SK-N-SH treated with all-trans-retinoic acid at 6 μM for 48 hours (cell line): Measurements from ENCODE around the gene TGDS.

ENCODE experiments used
- ATAC-seq: fragments of 200-7000 bp; cut with Tn5 transposase; 3 replicates; pipeline ENCODE4 v1.9.1; 2020; ENCODE audit warnings: mild to moderate bottlenecking, moderate library complexity
- ARNTL ChIP-seq: fragments of 450-650 bp; formaldehyde crosslinking; IDR thresholded peaks from 2 replicates; pipeline ENCODE4 v1.5.0; 2020; ENCODE audit warnings: low read depth, mild to moderate bottlenecking, moderate library complexity, borderline replicate concordance
- BACH2 ChIP-seq: fragments of 250-450 bp; sonication (Bioruptor Pico); IDR thresholded peaks from 2 replicates; pipeline ENCODE4 v1.9.0; 2021; ENCODE audit warnings: mild to moderate bottlenecking, borderline replicate concordance
- CSDC2 ChIP-seq: fragments of 250-450 bp; sonication (Bioruptor Pico); IDR thresholded peaks from 2 replicates; pipeline ENCODE4 v1.5.0; 2020; ENCODE audit warnings: mild to moderate bottlenecking, moderate library complexity
- ESRRG ChIP-seq: fragments of 250-450 bp; sonication (Bioruptor Pico); IDR thresholded peaks from 2 replicates; pipeline ENCODE4 v1.6.1; 2021; ENCODE audit warnings: mild to moderate bottlenecking
- GLIS3 ChIP-seq: fragments of 250-450 bp; sonication (Bioruptor Pico); IDR thresholded peaks from 2 replicates; pipeline ENCODE4 v1.5.0; 2020; ENCODE audit warnings: mild to moderate bottlenecking, moderate library complexity
- OSR1 ChIP-seq: fragments of 250-450 bp; sonication (Bioruptor Pico); IDR thresholded peaks from 2 replicates; pipeline ENCODE4 v1.8.0; 2022; ENCODE audit warnings: moderate library complexity, mild to moderate bottlenecking, inconsistent platforms
- PPARA ChIP-seq: fragments of 250-450 bp; sonication (Bioruptor Pico); IDR thresholded peaks from 2 replicates; pipeline ENCODE4 v1.5.0; 2020; ENCODE audit warnings: mild to moderate bottlenecking, borderline replicate concordance
- RARB ChIP-seq: fragments of 250-450 bp; sonication (Bioruptor Pico); IDR thresholded peaks from 2 replicates; pipeline ENCODE4 v1.8.0; 2021; ENCODE audit warnings: mild to moderate bottlenecking, moderate library complexity
- SNAI2 ChIP-seq: fragments of 250-450 bp; sonication (Bioruptor Pico); IDR thresholded peaks from 2 replicates; pipeline ENCODE4 v1.5.0; 2020; ENCODE audit warnings: mild to moderate bottlenecking, moderate library complexity
- TCF4 ChIP-seq: fragments of 250-450 bp; sonication (Bioruptor Pico); IDR thresholded peaks from 2 replicates; pipeline ENCODE4 v1.8.0; 2021; ENCODE audit warnings: mild to moderate bottlenecking, moderate library complexity, borderline replicate concordance
- TOX ChIP-seq: fragments of 250-450 bp; sonication (Bioruptor Pico); IDR thresholded peaks from 2 replicates; pipeline ENCODE4 v1.8.0; 2021; ENCODE audit warnings: mild to moderate bottlenecking, moderate library complexity, borderline replicate concordance
- ZC3H10 ChIP-seq: fragments of 250-450 bp; sonication (Bioruptor Pico); IDR thresholded peaks from 2 replicates; pipeline ENCODE4 v1.5.1; 2021; ENCODE audit warnings: mild to moderate bottlenecking, moderate library complexity
- ZFP30 ChIP-seq: fragments of 450-650 bp; formaldehyde crosslinking; IDR thresholded peaks from 2 replicates; pipeline ENCODE4 v1.5.0; 2022; ENCODE audit warnings: mild to moderate bottlenecking, moderate library complexity
- ZNF565 ChIP-seq: fragments of 450-650 bp; formaldehyde crosslinking; conservative IDR thresholded peaks from 2 replicates; pipeline ENCODE4 v1.5.0; 2020; ENCODE audit warnings: low read depth, mild to moderate bottlenecking, moderate library complexity
- ZNF70 ChIP-seq: fragments of 450-650 bp; formaldehyde crosslinking; IDR thresholded peaks from 2 replicates; pipeline ENCODE4 v1.5.0; 2020; ENCODE audit warnings: mild to moderate bottlenecking, moderate library complexity
- TF ChIP-seq, protein P1 (sequence below): fragments of 250-450 bp; sonication (Bioruptor Pico); IDR thresholded peaks from 2 replicates; pipeline ENCODE4 v1.8.0; 2021; ENCODE audit warnings: low read depth, mild to moderate bottlenecking, moderate library complexity, borderline replicate concordance
- TF ChIP-seq, protein P2 (sequence below): fragments of 250-450 bp; sonication (Bioruptor Pico); IDR thresholded peaks from 2 replicates; pipeline ENCODE4 v1.5.0; 2020; ENCODE audit warnings: mild to moderate bottlenecking, moderate library complexity
- TF ChIP-seq, protein P3 (sequence below): fragments of 250-450 bp; sonication (Bioruptor Pico); IDR thresholded peaks from 2 replicates; pipeline ENCODE4 v1.5.1; 2021; ENCODE audit warnings: mild to moderate bottlenecking, moderate library complexity
- TF ChIP-seq, protein P4 (sequence below): fragments of 250-450 bp; sonication (Bioruptor Pico); IDR thresholded peaks from 2 replicates; pipeline ENCODE4 v1.8.0; 2020; ENCODE audit warnings: mild to moderate bottlenecking, moderate library complexity, borderline replicate concordance

TGDS gene

DNA sequence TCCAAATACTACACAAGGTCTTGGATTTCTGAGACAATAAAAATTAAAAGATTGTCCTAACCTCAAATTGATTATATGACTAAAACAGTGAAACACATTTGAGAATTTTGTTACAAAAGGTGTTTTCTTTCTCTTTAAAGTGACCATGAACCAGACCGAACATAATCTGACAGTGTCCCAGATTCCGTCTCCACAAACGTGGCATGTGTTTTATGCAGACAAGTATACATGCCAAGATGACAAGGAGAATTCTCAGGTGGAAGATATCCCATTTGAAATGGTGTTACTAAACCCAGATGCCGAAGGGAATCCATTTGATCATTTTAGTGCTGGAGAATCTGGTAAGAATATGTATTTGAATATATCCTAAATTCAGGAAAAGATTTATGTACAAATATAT lies 16.1 kb upstream of the TGDS start:
- no peak for ATAC-seq
- TF ChIP-seq TCF4 (CRISPR knock-in tag) (no peak), RARB (CRISPR knock-in tag) (no peak), BACH2 (CRISPR knock-in tag) (no peak), OSR1 (no peak), TOX (no peak), ARNTL (CRISPR knock-in tag) (no peak), SNAI2 (CRISPR knock-in tag) (no peak), ZFP30 (CRISPR knock-in tag) (no peak), ESRRG (no peak)
- TF ChIP-seq, protein P1, sequence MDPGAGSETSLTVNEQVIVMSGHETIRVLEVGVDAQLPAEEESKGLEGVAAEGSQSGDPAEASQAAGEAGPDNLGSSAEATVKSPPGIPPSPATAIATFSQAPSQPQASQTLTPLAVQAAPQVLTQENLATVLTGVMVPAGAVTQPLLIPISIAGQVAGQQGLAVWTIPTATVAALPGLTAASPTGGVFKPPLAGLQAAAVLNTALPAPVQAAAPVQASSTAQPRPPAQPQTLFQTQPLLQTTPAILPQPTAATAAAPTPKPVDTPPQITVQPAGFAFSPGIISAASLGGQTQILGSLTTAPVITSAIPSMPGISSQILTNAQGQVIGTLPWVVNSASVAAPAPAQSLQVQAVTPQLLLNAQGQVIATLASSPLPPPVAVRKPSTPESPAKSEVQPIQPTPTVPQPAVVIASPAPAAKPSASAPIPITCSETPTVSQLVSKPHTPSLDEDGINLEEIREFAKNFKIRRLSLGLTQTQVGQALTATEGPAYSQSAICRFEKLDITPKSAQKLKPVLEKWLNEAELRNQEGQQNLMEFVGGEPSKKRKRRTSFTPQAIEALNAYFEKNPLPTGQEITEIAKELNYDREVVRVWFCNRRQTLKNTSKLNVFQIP, result no peak
- TF ChIP-seq, protein P2, sequence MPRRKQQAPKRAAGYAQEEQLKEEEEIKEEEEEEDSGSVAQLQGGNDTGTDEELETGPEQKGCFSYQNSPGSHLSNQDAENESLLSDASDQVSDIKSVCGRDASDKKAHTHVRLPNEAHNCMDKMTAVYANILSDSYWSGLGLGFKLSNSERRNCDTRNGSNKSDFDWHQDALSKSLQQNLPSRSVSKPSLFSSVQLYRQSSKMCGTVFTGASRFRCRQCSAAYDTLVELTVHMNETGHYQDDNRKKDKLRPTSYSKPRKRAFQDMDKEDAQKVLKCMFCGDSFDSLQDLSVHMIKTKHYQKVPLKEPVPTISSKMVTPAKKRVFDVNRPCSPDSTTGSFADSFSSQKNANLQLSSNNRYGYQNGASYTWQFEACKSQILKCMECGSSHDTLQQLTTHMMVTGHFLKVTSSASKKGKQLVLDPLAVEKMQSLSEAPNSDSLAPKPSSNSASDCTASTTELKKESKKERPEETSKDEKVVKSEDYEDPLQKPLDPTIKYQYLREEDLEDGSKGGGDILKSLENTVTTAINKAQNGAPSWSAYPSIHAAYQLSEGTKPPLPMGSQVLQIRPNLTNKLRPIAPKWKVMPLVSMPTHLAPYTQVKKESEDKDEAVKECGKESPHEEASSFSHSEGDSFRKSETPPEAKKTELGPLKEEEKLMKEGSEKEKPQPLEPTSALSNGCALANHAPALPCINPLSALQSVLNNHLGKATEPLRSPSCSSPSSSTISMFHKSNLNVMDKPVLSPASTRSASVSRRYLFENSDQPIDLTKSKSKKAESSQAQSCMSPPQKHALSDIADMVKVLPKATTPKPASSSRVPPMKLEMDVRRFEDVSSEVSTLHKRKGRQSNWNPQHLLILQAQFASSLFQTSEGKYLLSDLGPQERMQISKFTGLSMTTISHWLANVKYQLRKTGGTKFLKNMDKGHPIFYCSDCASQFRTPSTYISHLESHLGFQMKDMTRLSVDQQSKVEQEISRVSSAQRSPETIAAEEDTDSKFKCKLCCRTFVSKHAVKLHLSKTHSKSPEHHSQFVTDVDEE (CRISPR knock-in tag), result no peak
- TF ChIP-seq, all 23 proteins: peak for 0

DNA sequence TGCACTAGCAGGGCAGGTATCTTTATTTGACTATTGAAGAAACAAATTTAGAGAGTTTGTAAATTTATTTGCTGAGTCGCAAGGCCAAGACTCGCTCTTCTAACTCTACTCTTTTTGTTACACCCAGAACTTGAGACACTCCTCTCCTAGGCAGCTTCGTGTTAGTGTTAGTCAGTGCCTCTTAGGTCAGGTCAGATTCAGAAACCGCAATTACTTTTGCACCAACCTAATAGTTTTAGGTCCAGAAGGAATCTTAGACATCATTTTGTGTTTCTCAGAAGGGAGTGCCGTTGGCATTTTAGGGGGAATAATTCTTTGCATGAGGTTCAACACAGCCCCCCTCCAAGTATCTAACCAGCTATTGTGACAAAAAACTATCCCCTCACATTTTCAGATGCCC lies 14.5 kb upstream of the TGDS start:
- ATAC-seq, result no peak
- TF ChIP-seq CSDC2 (no peak), ESRRG (no peak), ZC3H10 (CRISPR knock-in tag) (no peak)
- TF ChIP-seq, protein P2 (CRISPR knock-in tag), result no peak

DNA sequence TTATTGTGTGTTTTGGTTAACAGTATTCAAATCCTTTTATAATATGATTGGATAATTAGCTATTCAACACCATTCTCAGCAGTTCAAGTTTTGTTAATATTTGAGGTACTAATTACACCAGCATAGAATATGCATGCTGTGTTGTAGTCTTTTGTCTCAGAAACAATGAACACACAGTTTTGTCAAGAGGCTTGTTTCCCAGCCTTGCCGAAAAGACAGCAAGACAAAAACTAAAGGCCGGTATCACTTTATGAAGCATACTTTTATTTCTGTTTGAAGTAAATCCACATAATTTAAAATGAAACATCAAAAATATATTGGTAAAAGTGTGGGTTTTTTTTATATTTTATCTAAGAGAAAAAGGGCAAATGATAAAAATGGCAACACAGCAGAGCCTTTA lies 13.2 kb upstream of the TGDS start:
- TF ChIP-seq SNAI2 (CRISPR knock-in tag), result no peak
- no peak for TF ChIP-seq GLIS3
- TF ChIP-seq, protein P3, sequence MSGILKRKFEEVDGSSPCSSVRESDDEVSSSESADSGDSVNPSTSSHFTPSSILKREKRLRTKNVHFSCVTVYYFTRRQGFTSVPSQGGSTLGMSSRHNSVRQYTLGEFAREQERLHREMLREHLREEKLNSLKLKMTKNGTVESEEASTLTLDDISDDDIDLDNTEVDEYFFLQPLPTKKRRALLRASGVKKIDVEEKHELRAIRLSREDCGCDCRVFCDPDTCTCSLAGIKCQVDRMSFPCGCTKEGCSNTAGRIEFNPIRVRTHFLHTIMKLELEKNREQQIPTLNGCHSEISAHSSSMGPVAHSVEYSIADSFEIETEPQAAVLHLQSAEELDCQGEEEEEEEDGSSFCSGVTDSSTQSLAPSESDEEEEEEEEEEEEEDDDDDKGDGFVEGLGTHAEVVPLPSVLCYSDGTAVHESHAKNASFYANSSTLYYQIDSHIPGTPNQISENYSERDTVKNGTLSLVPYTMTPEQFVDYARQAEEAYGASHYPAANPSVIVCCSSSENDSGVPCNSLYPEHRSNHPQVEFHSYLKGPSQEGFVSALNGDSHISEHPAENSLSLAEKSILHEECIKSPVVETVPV (CRISPR knock-in tag), result no peak
- TF ChIP-seq, protein P4, sequence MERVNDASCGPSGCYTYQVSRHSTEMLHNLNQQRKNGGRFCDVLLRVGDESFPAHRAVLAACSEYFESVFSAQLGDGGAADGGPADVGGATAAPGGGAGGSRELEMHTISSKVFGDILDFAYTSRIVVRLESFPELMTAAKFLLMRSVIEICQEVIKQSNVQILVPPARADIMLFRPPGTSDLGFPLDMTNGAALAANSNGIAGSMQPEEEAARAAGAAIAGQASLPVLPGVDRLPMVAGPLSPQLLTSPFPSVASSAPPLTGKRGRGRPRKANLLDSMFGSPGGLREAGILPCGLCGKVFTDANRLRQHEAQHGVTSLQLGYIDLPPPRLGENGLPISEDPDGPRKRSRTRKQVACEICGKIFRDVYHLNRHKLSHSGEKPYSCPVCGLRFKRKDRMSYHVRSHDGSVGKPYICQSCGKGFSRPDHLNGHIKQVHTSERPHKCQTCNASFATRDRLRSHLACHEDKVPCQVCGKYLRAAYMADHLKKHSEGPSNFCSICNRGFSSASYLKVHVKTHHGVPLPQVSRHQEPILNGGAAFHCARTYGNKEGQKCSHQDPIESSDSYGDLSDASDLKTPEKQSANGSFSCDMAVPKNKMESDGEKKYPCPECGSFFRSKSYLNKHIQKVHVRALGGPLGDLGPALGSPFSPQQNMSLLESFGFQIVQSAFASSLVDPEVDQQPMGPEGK (CRISPR knock-in tag), result no peak
- no peak for TF ChIP-seq TOX
- TF ChIP-seq ESRRG, result no peak
- no peak for TF ChIP-seq PPARA
- no peak for TF ChIP-seq ZNF565
- TF ChIP-seq RARB (CRISPR knock-in tag), result no peak
- TF ChIP-seq, all 23 proteins: peak for 0
- ATAC-seq, result no peak

DNA sequence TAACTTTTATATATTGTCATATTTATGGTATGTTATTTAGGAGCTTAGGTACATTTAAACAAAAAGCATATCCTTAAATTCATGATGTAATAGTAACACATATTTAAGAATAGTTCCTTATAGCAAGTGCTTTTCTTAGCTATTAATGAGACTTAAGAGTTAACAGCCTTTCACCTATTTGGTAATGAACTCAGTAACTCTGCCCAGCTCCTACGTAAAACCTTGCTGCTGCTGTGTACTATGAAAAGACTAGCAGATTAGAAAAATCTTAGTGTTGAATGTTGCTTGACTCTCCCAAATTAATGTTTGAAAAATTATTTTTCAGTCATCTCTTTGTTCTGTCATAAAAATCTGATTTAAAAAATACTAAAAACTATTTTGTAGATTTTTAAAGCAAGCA lies 12.6 kb upstream of the TGDS start:
- ATAC-seq, result no peak
- TF ChIP-seq CSDC2 (no peak), BACH2 (CRISPR knock-in tag) (no peak), ZNF70 (no peak)
- TF ChIP-seq, protein P2 (CRISPR knock-in tag), result no peak
